ENCODE data around the gene CPNE2. TPM values are rescaled to one million over a fixed set of nuclear protein-coding genes. Genes with fewer than 3 reads are reported as not detected.

CPNE2 gene
- total and polyA plus RNA-seq, 9 donors: 12.3 to 32.3 (median 18.1) TPM

- H3K4me3 ChIP-seq: no peak overlapping the region
- no peaks in the 10 kb centered on the region for H3K36me3 ChIP-seq
- H3K27ac ChIP-seq: no peak overlapping the region
- peak in 1 of 5 donors; percentile 28 for DNase-seq
- TF ChIP-seq, protein P1, sequence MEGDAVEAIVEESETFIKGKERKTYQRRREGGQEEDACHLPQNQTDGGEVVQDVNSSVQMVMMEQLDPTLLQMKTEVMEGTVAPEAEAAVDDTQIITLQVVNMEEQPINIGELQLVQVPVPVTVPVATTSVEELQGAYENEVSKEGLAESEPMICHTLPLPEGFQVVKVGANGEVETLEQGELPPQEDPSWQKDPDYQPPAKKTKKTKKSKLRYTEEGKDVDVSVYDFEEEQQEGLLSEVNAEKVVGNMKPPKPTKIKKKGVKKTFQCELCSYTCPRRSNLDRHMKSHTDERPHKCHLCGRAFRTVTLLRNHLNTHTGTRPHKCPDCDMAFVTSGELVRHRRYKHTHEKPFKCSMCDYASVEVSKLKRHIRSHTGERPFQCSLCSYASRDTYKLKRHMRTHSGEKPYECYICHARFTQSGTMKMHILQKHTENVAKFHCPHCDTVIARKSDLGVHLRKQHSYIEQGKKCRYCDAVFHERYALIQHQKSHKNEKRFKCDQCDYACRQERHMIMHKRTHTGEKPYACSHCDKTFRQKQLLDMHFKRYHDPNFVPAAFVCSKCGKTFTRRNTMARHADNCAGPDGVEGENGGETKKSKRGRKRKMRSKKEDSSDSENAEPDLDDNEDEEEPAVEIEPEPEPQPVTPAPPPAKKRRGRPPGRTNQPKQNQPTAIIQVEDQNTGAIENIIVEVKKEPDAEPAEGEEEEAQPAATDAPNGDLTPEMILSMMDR (IDR thresholded peaks at IDR 0.05): no peak
- TF ChIP-seq EP300 (IDR thresholded peaks at IDR 0.05) (no peak), POLR2A (IDR thresholded peaks at IDR 0.05) (no peak)
- H3K27me3 ChIP-seq: no peaks in the 10 kb centered on the region
- intact Hi-C loops (cut with DNase I): loop anchor here in 1 of 4 donors (10.0 kb wide), 1 partner anchor 59 kb away; no protein-coding TSS in a partner anchor
- no peaks in the 10 kb centered on the region for H3K9me3 ChIP-seq
- peaks cover 3% of the 10 kb centered on the region for H3K4me1 ChIP-seq (ENCODE audit: insufficient read depth)
- 85 to 91% (median 91%) methylated on average over 14 of the region's 14 CpGs for WGBS, 3 donors
These were observed 51.0 kb downstream of the CPNE2 start for GRCh38 chr16:57143149-57143921.

GRCh38 chr16:57144027-57144426, 51.6 kb downstream of the CPNE2 start:
- H3K4me3 ChIP-seq: no peak overlapping the region
- no peak overlapping the region for H3K27ac ChIP-seq
- H3K36me3 ChIP-seq: no peaks in the 10 kb centered on the region
- no peaks in the 10 kb centered on the region for H3K27me3 ChIP-seq
- TF ChIP-seq POLR2A (IDR thresholded peaks at IDR 0.05): no peak
- TF ChIP-seq, protein P1 (IDR thresholded peaks at IDR 0.05): no peak
- TF ChIP-seq EP300 (IDR thresholded peaks at IDR 0.05): no peak
- 92 to 100% (median 94%) methylated on average over 2 of the region's 2 CpGs for WGBS, 3 donors
- intact Hi-C loops (cut with DNase I): loop anchor here in 1 of 4 donors (10.0 kb wide), 1 partner anchor 59 kb away; no protein-coding TSS in a partner anchor
- H3K9me3 ChIP-seq: no peaks in the 10 kb centered on the region
- DNase-seq: peak in 1 of 5 donors; percentile 10
- peaks cover 3% of the 10 kb centered on the region for H3K4me1 ChIP-seq (ENCODE audit: insufficient read depth)

GRCh38 chr16:57145046-57146021, 53.0 kb downstream of the CPNE2 start:
- peaks cover 3% of the 10 kb centered on the region for H3K4me1 ChIP-seq (ENCODE audit: insufficient read depth)
- intact Hi-C loops (cut with DNase I): loop anchor here in 1 of 4 donors (10.0 kb wide), 1 partner anchor 61 kb away; no protein-coding TSS in a partner anchor
- 72 to 75% (median 73%) methylated on average over 14 of the region's 14 CpGs for WGBS, 3 donors
- H3K27ac ChIP-seq: no peak overlapping the region
- H3K36me3 ChIP-seq: no peaks in the 10 kb centered on the region
- TF ChIP-seq, protein P1 (IDR thresholded peaks at IDR 0.05): no peak
- no peak for TF ChIP-seq POLR2A (IDR thresholded peaks at IDR 0.05)
- no peak for TF ChIP-seq EP300 (IDR thresholded peaks at IDR 0.05)
- no peak overlapping the region for H3K4me3 ChIP-seq
- no peaks in the 10 kb centered on the region for H3K9me3 ChIP-seq
- peak in 1 of 5 donors; percentile 27 for DNase-seq
- no peaks in the 10 kb centered on the region for H3K27me3 ChIP-seq

- no peaks in the 10 kb centered on the region for H3K9me3 ChIP-seq
- intact Hi-C loops (cut with DNase I): loop anchor here in 1 of 4 donors (10.0 kb wide), 1 partner anchor 61 kb away; no protein-coding TSS in a partner anchor
- TF ChIP-seq POLR2A (IDR thresholded peaks at IDR 0.05) (no peak), EP300 (IDR thresholded peaks at IDR 0.05) (no peak)
- TF ChIP-seq, protein P1 (IDR thresholded peaks at IDR 0.05): no peak
- no peak overlapping the region for H3K4me3 ChIP-seq
- H3K27me3 ChIP-seq: no peaks in the 10 kb centered on the region
- H3K4me1 ChIP-seq (ENCODE audit: insufficient read depth): peaks cover 3% of the 10 kb centered on the region
- WGBS, 3 donors: 78 to 81% (median 80%) methylated on average over 24 of the region's 24 CpGs
- no peaks in the 10 kb centered on the region for H3K36me3 ChIP-seq
- DNase-seq: peak in 1 of 5 donors; percentile 34
- no peak overlapping the region for H3K27ac ChIP-seq
These were observed 53.8 kb downstream of the CPNE2 start for GRCh38 chr16:57146040-57146647.

Measured in ovary (tissue), 9 donors.